GM23338 (cell line): ENCODE results near the gene POU3F1.

Experiments
- CREB1 ChIP-seq: fragments of 250-450 bp; sonication (Bioruptor Pico); IDR thresholded peaks from 2 replicates; pipeline ENCODE4 v1.5.0; 2020; ENCODE audit warnings: low read depth, mild to moderate bottlenecking, moderate library complexity
- CTCF ChIP-seq, 2 experiments: fragments of 200-600 bp in 1 of 2; sonication (generic) in 1 of 2; conservative IDR thresholded peaks; 2 replicates each; pipeline versions ENCODE4 v1.5.1 to v1.6.1; 2016 to 2017; ENCODE audit warnings: antibody characterized with exemption in 2 of 2, low read depth in 2 of 2, mild to moderate bottlenecking in 2 of 2, moderate library complexity in 1 of 2
- EZH2 ChIP-seq: fragments of 200-600 bp; sonication (generic); IDR thresholded peaks from one replicate; pipeline ENCODE4 v1.8.0; 2017; ENCODE audit warnings: antibody characterized with exemption, mild to moderate bottlenecking, low read depth; ENCODE audit not compliant: unreplicated experiment
- EZH2phosphoT487 ChIP-seq: fragments of 200-600 bp; sonication (generic); IDR thresholded peaks from one replicate; pipeline ENCODE4 v1.8.1; 2018; ENCODE audit warnings: antibody characterized with exemption; ENCODE audit not compliant: unreplicated experiment
- JUNB ChIP-seq: IDR thresholded peaks from one replicate; pipeline ENCODE4 v1.6.1; 2016; ENCODE audit warnings: antibody characterized with exemption; ENCODE audit not compliant: unreplicated experiment
- NANOG ChIP-seq: IDR thresholded peaks from 2 replicates; pipeline ENCODE4 v1.6.1; 2016; ENCODE audit warnings: antibody characterized with exemption, borderline replicate concordance
- POLR2AphosphoS5 ChIP-seq: IDR thresholded peaks from 2 replicates; pipeline ENCODE4 v1.6.1; 2016; ENCODE audit warnings: antibody characterized with exemption, low read depth
- REST ChIP-seq: IDR thresholded peaks from one replicate; pipeline ENCODE4 v1.6.1; 2018; ENCODE audit warnings: antibody characterized with exemption; ENCODE audit not compliant: unreplicated experiment
- STAT1 ChIP-seq: IDR thresholded peaks from one replicate; pipeline ENCODE4 v1.6.1; 2016; ENCODE audit warnings: antibody characterized with exemption; ENCODE audit not compliant: unreplicated experiment
- ZNF114 ChIP-seq: fragments of 250-450 bp; sonication (Bioruptor Pico); IDR thresholded peaks from 2 replicates; pipeline ENCODE4 v1.5.0; 2020; ENCODE audit warnings: mild to moderate bottlenecking, moderate library complexity
- ZNF331 ChIP-seq: fragments of 250-450 bp; sonication (Bioruptor Pico); IDR thresholded peaks from 2 replicates; pipeline ENCODE4 v1.5.0; 2020; ENCODE audit warnings: low read depth, mild to moderate bottlenecking, moderate library complexity
- ZNF462 ChIP-seq: fragments of 250-450 bp; sonication (Bioruptor Pico); IDR thresholded peaks from 2 replicates; pipeline ENCODE4 v1.5.0; 2020; ENCODE audit warnings: mild to moderate bottlenecking, moderate library complexity
- TF ChIP-seq, protein P1 (sequence below): IDR thresholded peaks from 2 replicates; pipeline ENCODE4 v1.6.1; 2016; ENCODE audit warnings: antibody characterized with exemption

GRCh38 chr1:38089712-38090360, 43.2 kb upstream of the POU3F1 start:
- TF ChIP-seq CTCF (conservative IDR thresholded peaks at IDR 0.05; ENCODE audit: low read depth in 2 of 2): no peak
- no peak for TF ChIP-seq REST
- no peak for TF ChIP-seq EZH2
- TF ChIP-seq EZH2phosphoT487: no peak
- no peak for TF ChIP-seq POLR2AphosphoS5
- TF ChIP-seq JUNB: no peak
- TF ChIP-seq CREB1 (CRISPR knock-in tag): no peak
- TF ChIP-seq, protein P1, sequence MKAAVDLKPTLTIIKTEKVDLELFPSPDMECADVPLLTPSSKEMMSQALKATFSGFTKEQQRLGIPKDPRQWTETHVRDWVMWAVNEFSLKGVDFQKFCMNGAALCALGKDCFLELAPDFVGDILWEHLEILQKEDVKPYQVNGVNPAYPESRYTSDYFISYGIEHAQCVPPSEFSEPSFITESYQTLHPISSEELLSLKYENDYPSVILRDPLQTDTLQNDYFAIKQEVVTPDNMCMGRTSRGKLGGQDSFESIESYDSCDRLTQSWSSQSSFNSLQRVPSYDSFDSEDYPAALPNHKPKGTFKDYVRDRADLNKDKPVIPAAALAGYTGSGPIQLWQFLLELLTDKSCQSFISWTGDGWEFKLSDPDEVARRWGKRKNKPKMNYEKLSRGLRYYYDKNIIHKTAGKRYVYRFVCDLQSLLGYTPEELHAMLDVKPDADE: no peak
- TF ChIP-seq NANOG: no peak
- no peak for TF ChIP-seq STAT1
- no peak for TF ChIP-seq ZNF331 (CRISPR knock-in tag)
- no peak for TF ChIP-seq ZNF114 (CRISPR knock-in tag)
- TF ChIP-seq ZNF462 (CRISPR knock-in tag): no peak
